SU-DHL-6 (cell line): ENCODE data around the gene TFDP2.

Source experiments
- H2AFZ ChIP-seq: fragments of 200-600 bp; sonication (generic); 2 replicates; pipeline ENCODE4 v1.6.1; 2014; ENCODE audit warnings: low read depth, mild to moderate bottlenecking, moderate library complexity, mixed read lengths, antibody characterized with exemption, low read length; ENCODE audit not compliant: severe bottlenecking
- H3F3A ChIP-seq: fragments of 200-600 bp; shearing (Covaris generic); 2 replicates; pipeline ENCODE4 v1.6.0; 2016; ENCODE audit warnings: antibody characterized with exemption, mild to moderate bottlenecking; ENCODE audit not compliant: insufficient read depth
- H3K27ac ChIP-seq: fragments of 200-600 bp; sonication (generic); 2 replicates; pipeline ENCODE4 v1.5.1; 2016; ENCODE audit warnings: low read depth, mild to moderate bottlenecking, low read length, moderate library complexity, mixed read lengths
- H3K27me3 ChIP-seq: fragments of 200-600 bp; sonication (generic), shearing (Covaris generic); 2 replicates; pipeline ENCODE4 v1.6.0; 2014; ENCODE audit warnings: mild to moderate bottlenecking, low read length
- H3K36me3 ChIP-seq: fragments of 200-600 bp; sonication (generic); 2 replicates; pipeline ENCODE4 v1.6.1; 2014; ENCODE audit warnings: mild to moderate bottlenecking, low read length, mixed read lengths
- H3K4me2 ChIP-seq: fragments of 300-600, 200-600 bp; shearing (Covaris generic), sonication (generic); 2 replicates; pipeline ENCODE4 v1.6.0; 2014; ENCODE audit warnings: low read length, low read depth, mild to moderate bottlenecking; ENCODE audit not compliant: poor library complexity, severe bottlenecking
- H3K4me3 ChIP-seq: fragments of 200-600 bp; sonication (generic); 2 replicates; pipeline ENCODE4 v1.5.1; 2014; ENCODE audit warnings: antibody characterized with exemption, low read length, mild to moderate bottlenecking, mixed read lengths; ENCODE audit not compliant: insufficient read depth, poor library complexity, severe bottlenecking
- H3K79me2 ChIP-seq: fragments of 200-600 bp; sonication (generic); 2 replicates; pipeline ENCODE4 v1.6.1; 2014; ENCODE audit warnings: mild to moderate bottlenecking, low read length, moderate library complexity; ENCODE audit not compliant: insufficient read depth
- H3K9ac ChIP-seq: fragments of 200-600 bp; sonication (generic); 2 replicates; pipeline ENCODE4 v1.7.0; 2014; ENCODE audit warnings: mild to moderate bottlenecking, low read length
- H3K9me2 ChIP-seq: fragments of 200-600 bp; sonication (generic); replicated peaks from 2 replicates; pipeline ENCODE4 v1.6.1; 2014; ENCODE audit warnings: low read length; ENCODE audit not compliant: insufficient read depth
- H3K9me3 ChIP-seq: fragments of 200-600 bp; sonication (generic); 2 replicates; pipeline ENCODE4 v1.6.1; 2014; ENCODE audit warnings: low read length, mixed read lengths; ENCODE audit not compliant: insufficient read depth
- H4K20me1 ChIP-seq: fragments of 200-600 bp; sonication (generic); 2 replicates; pipeline ENCODE4 v1.6.1; 2014; ENCODE audit warnings: low read depth, mild to moderate bottlenecking, antibody characterized with exemption, low read length, moderate library complexity, mixed read lengths
- CTCF ChIP-seq: fragments of 200-600 bp; sonication (generic); IDR thresholded peaks from one replicate; pipeline ENCODE4 v1.5.1; 2017; ENCODE audit warnings: antibody characterized with exemption, mild to moderate bottlenecking, low read length, moderate library complexity; ENCODE audit not compliant: insufficient read depth, poor library complexity, severe bottlenecking
- EZH2phosphoT487 ChIP-seq: fragments of 200-600 bp; sonication (generic), shearing (Covaris generic); conservative IDR thresholded peaks from 2 replicates; pipeline ENCODE4 v1.6.1; 2018; ENCODE audit warnings: mild to moderate bottlenecking, antibody characterized with exemption, low read length, moderate library complexity, mixed read lengths

TFDP2 gene

DNA sequence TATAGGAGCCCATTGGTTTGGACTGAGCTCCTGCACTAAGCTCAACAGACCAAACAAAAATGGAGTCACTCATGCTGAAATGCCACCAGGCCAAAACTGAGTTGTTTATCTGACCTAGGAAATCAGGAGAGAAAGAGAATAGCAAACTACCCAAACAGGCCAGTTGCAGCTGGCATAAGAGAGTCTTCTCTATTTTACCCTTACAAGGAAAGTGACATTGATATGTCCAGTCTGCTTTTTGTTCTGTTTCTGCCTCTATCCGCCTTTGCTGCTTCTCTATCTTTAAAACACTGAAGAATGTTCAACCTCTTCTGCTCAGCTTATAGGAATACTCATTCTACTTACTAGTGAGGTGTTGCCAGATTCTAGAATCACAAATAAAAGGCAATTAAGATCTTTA is 177.8 kb downstream of the TFDP2 start:
- Histone ChIP-seq H2AFZ (no peak overlapping the region), H3K27ac (no peak overlapping the region), H4K20me1 (no peaks in the 10 kb centered on the region), H3K4me2 (no peak overlapping the region), H3K79me2 (no peaks in the 10 kb centered on the region), H3K4me3 (no peak overlapping the region), H3K36me3 (no peaks in the 10 kb centered on the region), H3F3A (no peaks in the 10 kb centered on the region; the same call in 1 of the 2 replicates), H3K27me3 (no peaks in the 10 kb centered on the region), H3K9me3 (no peaks in the 10 kb centered on the region), H3K9ac (no peak overlapping the region), H3K9me2 (no peaks in the 10 kb centered on the region)
- TF ChIP-seq CTCF: no peak
- TF ChIP-seq EZH2phosphoT487: no peak

DNA sequence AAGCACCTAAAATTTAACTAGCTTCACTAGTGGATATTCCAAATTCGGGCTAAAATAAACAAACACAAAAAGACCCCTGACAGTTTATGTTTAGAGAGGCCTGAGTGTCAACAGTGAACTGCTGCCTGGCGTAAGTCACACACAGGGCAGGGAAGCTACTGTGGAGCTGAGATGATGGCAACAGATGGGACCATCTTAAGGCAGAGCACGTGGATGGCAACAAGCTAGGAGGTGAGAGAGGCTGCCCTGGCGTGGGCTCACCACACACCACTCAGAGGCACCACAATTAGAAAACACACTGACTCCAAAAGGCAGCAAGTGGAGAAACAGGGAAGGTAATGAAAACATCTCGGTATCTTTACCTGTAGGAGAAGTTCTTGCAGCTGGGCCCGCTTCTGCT is 179.6 kb downstream of the TFDP2 start:
- no peak overlapping the region for H3K4me3 ChIP-seq
- no peak overlapping the region for H3K27ac ChIP-seq
- no peaks in the 10 kb centered on the region for H3K36me3 ChIP-seq
- H3F3A ChIP-seq: no peaks in the 10 kb centered on the region; the same call in 1 of the 2 replicates
- H4K20me1 ChIP-seq: no peaks in the 10 kb centered on the region
- no peak overlapping the region for H2AFZ ChIP-seq
- TF ChIP-seq EZH2phosphoT487: no peak
- TF ChIP-seq CTCF: no peak
- no peaks in the 10 kb centered on the region for H3K9me2 ChIP-seq
- H3K4me2 ChIP-seq: no peak overlapping the region
- no peak overlapping the region for H3K9ac ChIP-seq
- no peaks in the 10 kb centered on the region for H3K79me2 ChIP-seq
- no peaks in the 10 kb centered on the region for H3K27me3 ChIP-seq
- H3K9me3 ChIP-seq: no peaks in the 10 kb centered on the region

DNA sequence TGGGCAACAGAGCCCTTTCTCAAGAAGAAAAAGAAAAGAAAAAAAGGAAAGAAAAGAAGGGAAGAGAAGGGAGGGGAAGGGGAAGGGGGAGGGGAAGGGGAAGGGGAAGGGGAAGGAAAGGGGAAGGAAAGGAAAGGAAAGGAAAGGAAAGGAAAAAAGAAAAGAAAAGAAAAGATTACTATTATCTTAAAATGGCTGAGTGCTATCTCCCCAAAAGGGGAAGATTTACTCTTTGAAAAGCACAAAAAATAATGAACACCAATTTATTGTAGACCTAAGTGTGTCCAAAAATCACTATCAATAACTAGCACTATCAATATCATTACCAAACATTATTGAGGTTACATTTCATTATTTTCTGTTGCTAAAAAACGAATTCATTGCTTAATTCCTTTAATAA is 183.9 kb downstream of the TFDP2 start:
- Histone ChIP-seq H3K9me2 (no peaks in the 10 kb centered on the region), H3K9ac (no peak overlapping the region), H3F3A (no peaks in the 10 kb centered on the region), H3K79me2 (no peaks in the 10 kb centered on the region), H2AFZ (no peak overlapping the region), H3K36me3 (no peaks in the 10 kb centered on the region), H3K27ac (no peak overlapping the region), H3K4me2 (no peak overlapping the region), H3K27me3 (no peaks in the 10 kb centered on the region), H4K20me1 (no peaks in the 10 kb centered on the region), H3K4me3 (no peak overlapping the region), H3K9me3 (no peaks in the 10 kb centered on the region)
- TF ChIP-seq EZH2phosphoT487: no peak
- no peak for TF ChIP-seq CTCF
